ENCODE results near the gene IQGAP2. TPM values are rescaled to one million over a fixed set of nuclear protein-coding genes. Genes with fewer than 3 reads are reported as not detected.

IQGAP2 gene
- total and polyA plus RNA-seq, 9 of the 15 experiments (the other 6 are each of a cell fraction or from before 2014, with no cell fraction given) = 8.7 to 23.2 (median 17.4) TPM

DNA sequence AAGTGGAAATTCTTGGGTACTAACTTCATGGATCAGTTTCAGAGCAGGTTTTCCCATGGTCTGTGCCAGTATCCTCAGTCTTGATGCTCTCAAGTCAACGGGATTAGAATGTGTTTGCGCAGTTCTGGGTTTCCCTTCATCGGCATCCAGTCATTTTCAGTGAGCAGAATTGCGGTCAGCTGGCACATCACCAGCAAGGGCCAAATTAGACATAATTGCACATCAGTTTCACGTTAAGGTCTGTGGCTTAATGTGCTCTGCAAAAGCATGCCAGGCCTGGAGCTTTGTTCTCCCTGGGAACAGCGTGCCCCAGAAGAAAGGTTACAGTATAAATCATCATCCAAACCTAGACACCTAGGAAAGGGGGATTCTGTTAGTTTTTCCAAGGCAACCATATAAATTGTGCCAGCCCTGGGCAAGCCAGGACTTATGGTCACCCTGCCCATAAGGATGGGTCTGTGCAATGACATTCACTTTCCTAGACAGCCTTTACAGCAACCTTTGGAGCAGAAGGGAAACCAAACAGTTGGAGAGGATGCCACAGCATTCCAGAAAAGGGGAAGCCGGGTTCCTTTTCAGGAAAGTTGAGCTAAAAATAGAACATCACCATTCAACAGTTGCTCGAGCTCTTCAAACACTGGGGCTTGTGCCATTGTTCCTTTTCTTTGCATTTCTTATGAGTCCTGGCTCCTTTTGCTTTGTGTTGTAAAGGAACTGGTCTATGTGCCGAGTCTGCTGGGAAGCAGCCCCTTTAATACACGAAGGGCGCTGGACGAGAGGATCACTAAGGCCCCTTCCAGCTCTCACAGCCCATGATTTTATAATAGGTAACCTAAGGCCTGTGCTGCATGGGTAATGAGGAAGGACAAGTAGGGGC lies 23.1 kb downstream of the IQGAP2 start:
- POLR2A ChIA-PET = no interaction called here
- H3K9ac ChIP-seq (ENCODE audit: insufficient read depth in 1 of 2, low read depth in 2 of 2, low read length in 2 of 2) = no peak overlapping the region
- H3K27me3 ChIP-seq (ENCODE audit: control insufficient read depth in 2 of 2, insufficient read depth in 2 of 2, low read length in 2 of 2) = no peaks in the 10 kb centered on the region; a peak in 1 of 5 replicates
- in situ Hi-C loops (cut with MboI) = no loop called here
- no peak overlapping the region for H3K27ac ChIP-seq (ENCODE audit: extremely low read depth, low read depth, low read length)
- FAIRE-seq (no peak), DNase-seq (ENCODE audit: extremely low read depth in 1 of 4, low spot score in 3 of 4) (no peak), ATAC-seq (no peak)
- no peaks in the 10 kb centered on the region for H3K9me3 ChIP-seq (replicated peaks; ENCODE audit: control insufficient read depth, insufficient read depth, low read depth, low read length)
- no peak overlapping the region for H3K4me2 ChIP-seq (ENCODE audit: insufficient read depth, low read length)
- no peaks in the 10 kb centered on the region; a peak in 1 of 5 replicates for H3K4me1 ChIP-seq (replicated peaks in 1 of 2; ENCODE audit: control insufficient read depth in 2 of 2, insufficient read depth in 2 of 2, low read length in 2 of 2)
- H3K4me3 ChIP-seq = no peak overlapping the region
- 31% methylated on average over 12 of the region's 12 CpGs for WGBS (ENCODE audit: insufficient coverage, low coverage, missing lambda C conversion rate)
- H3K9me1 ChIP-seq (ENCODE audit: control insufficient read depth, insufficient read depth, low read length) = no peaks in the 10 kb centered on the region
- BruUV-seq (replicated peaks) = no TSS peak
- H2AFZ ChIP-seq (ENCODE audit: low read depth, low read length) = no peak overlapping the region
- no peaks in the 10 kb centered on the region for H4K20me1 ChIP-seq (replicated peaks; ENCODE audit: control insufficient read depth, insufficient read depth, low read length)
- intact Hi-C loops (cut with micrococcal nuclease) = no loop called here
- no peaks in the 10 kb centered on the region for H3K36me3 ChIP-seq (ENCODE audit: control insufficient read depth, insufficient read depth, low read length)
- H3K79me2 ChIP-seq (ENCODE audit: control insufficient read depth, insufficient read depth, low read length) = no peaks in the 10 kb centered on the region
- CTCF ChIA-PET (ENCODE audit: low intra/inter-chr PET ratio) = no interaction called here
- TF ChIP-seq MEF2A (IDR thresholded peaks at IDR 0.05; ENCODE audit: control insufficient read depth, low read depth, low read length) (0 out of 2 replicates have a peak, but pooled peaks have one; percentile 11), PHF20 (IDR thresholded peaks at IDR 0.05; ENCODE audit: partially characterized antibody) (no peak)
